HG03039 (cell line): ENCODE measurements around the gene SPDYE2.
"Not testable (repeated sequence)": the region's sequence is repeated elsewhere in the genome, so short reads cannot be mapped to it uniquely, and the experiment has no call there.

Source experiments
- ATAC-seq: cut with Tn5 transposase; IDR thresholded peaks from one replicate; pipeline ENCODE4 v1.9.1; 2021; ENCODE audit warnings: mild to moderate bottlenecking, moderate library complexity; ENCODE audit not compliant: unreplicated experiment

The SPDYE2 gene, protein sequence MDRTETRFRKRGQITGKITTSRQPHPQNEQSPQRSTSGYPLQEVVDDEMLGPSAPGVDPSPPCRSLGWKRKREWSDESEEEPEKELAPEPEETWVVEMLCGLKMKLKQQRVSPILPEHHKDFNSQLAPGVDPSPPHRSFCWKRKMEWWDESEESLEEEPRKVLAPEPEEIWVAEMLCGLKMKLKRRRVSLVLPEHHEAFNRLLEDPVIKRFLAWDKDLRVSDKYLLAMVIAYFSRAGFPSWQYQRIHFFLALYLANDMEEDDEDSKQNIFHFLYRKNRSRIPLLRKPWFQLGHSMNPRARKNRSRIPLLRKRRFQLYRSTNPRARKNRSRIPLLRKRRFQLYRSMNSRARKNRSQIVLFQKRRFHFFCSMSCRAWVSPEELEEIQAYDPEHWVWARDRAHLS

DNA sequence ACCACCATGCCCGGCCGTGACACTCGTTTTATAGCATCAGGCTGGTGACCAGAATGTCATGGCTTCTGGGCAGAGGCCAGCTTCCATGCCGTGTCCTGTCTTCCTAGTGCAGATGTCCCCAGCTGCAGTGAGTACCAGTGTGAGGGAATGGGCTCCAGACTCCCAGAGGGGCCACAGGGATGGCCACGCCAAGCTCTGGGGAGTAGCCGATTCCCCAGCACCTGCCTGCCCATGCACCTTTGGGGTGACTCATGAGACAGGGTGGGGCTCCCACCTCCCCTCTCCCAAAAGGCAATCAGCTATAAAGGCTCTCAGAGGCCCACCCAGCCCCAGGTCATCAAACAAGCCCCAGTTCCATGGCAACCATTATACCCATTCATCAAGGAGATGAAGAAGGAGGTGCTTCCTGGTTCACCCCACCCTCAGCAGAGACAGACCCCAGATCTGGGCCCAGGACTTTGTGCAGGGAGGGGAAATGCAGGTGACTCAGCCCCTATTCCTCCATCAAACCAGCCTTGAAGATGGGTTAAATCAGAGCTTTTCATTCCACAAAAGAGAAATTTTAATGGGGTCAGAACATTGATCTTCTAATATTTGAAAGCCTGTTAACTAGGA lies at the start of gene SPDYE2:
Gene SPDYE2, plus strand, starts transcription at position 419 of the 615 bp plus-strand sequence. CDS start 2,030 bp downstream, outside the sequence.
- not testable (repeated sequence) for ATAC-seq

DNA sequence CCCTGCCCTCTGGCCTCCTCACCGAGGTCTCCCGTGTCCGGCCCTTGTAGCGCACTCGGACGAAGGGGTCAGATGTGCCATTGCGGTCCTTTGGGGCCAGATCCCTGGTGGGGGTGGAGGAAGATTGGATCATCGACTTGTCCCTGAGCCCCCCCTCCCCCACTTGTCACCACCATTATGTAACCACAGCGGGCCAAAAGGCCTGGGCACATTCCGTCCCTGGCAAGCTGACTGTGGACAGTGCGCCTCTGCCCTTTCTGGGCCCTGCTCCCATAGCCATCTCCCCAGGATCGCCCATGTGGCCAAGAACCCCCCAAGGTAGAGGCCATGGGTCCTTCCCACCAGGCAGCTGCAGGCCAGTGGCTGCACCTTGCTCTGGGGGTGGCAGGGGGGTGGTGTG lies 47.9 kb upstream of the SPDYE2 start:
- not testable (repeated sequence) for ATAC-seq

DNA sequence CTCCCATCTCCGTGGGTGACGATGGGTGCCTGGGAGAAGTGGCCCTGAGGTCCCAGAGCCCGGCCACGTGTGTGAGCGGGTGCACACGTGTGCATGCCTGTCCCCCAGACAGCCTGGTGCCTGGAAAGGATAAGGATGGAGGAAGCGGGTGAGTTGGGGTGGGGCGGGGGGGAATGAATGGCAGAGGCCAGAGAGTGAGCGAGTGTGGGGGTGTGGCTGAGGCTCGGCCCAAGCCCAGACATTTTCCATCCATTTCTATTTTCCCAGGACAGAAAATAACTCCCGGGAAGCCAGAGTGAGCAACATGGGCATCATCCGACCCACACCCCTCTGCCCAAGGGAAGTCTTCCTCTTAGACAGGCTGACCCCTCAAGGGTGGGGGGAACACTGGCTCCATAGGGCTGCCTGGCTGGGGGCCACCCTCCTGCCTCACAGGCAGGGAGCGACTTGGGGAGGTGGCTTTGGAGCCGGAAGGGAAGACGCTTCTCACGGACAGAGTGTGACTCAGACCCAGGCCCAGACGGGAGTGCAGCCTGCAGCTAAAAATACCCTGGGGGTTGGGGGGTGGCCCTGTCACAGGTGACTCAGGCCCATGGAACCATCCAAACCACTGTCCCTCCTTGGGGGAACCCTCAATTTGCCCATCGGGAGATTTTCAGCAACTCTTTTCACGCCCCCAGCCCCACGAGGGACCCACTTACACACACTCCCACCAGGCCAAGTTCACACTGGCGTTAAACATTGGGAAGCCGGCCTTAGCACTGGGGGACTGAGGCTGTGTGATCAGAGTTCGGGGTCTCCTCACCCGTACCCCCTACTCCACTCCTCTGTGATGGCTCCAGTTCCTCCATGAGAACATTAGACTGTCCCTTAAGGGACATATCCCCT lies 45.5 kb upstream of the SPDYE2 start:
- not testable (repeated sequence) for ATAC-seq

DNA sequence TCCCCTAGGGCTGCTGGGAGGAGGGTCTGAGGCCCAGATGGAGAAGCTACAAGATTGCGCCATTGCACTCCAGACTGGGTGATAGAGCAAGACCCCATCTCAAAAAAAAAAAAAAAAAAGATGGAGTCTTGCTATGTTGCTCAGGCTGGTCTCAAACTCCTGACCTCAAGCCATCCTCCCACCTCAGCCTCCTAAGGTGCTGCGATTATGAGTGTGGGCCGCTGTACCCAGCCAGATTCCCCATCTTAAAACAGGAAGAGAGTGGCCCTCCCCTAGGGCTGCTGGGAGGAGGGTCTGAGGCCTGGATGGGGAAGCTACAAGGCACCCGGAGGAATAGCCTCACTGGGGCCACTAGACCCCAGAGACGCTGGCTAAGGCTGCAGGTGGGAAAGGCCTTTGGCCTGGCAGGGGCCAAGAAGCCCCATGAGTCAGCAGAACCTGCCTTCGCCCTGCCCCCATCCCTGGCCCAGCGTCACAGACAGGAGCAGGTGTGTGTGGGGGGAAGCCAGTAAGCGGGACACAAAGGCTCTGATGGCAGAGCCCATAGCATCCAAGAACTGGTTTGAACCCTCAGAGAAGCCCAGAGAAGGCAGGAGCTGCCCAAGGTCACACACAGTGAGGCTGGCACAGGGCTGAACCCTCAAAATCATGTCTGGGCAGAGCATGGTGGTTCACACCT lies 43.5 kb upstream of the SPDYE2 start:
- ATAC-seq: not testable (repeated sequence)

DNA sequence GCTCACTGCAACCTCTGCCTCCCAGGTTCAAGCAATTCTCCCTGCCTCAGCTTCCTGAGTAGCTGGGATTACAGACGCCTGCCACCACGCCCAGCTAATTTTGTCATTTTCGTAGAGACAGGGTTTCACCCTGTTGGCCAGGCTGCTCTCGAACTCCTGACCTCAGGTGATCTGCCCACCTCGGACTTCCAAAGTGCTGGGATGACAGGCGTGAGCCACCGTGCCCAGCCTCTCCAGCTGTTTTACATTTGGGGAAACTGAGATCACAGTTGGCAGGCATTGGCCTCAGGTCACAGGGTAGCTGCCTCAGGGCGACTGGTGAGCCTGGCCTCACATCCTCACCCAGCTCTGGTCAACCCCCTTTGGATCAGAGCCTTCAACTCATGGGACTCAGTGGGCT lies 40.5 kb upstream of the SPDYE2 start:
- not testable (repeated sequence) for ATAC-seq

DNA sequence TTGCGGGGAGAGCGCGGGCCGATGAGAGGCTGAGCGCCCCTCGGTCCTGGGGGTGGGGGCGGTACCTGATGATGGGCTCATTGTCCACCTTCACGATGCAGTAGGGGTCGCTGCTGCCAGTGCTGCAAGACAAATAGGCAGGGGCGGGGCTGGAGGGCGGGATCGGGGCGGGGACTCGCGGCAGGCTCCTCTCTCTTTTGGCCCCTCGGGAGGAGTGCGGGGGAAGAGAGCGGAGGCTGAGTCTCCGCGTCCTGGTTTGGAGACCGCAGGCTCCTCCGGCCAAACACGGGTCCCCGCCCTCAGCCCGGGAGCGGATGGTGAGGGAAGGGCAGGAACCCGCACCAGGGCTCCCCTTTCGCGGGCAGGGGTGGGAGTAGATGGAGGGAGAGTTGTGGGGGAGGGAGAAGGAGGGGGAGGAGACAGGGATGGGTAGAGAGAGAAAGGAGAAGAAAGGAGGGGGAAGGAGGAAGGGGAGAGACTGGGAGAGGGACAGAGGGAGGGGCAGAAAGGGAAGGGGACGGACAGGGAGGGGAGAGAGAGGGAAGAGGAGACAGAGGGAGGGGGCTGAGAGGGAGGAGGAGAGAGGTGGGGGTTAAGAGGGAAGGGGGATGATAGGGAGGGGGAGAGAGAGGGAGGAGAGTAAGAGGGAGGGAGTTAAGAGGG lies 39.0 kb upstream of the SPDYE2 start:
- not testable (repeated sequence) for ATAC-seq

DNA sequence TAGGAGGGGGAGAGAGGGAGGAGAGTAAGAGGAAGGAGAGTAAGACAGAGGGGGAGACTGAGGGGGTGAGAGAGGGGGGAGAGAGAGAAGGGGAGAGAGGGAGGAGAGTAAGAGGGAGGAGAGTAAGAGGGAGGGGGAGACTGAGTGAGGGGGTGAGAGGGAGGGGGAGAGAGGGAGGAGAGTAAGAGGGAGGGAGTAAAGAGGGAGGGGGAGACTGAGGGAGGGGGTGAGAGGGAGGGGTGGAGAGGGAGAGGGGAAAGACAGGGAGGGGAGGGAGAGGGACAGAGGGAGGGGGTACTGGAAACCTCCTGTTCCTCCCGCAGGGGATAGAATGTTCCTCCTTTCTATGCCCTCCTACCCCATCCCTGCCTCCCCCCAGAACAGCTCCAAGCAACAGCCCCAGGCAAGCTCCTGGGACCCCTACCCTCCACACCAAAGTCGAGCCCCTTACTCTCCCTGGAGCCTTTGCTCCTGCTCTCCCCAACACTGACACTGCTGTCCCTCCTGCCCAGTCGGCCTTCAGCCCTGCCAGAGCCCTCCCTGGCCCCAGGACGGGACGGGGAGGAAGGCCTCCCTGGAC lies 38.3 kb upstream of the SPDYE2 start:
- not testable (repeated sequence) for ATAC-seq

DNA sequence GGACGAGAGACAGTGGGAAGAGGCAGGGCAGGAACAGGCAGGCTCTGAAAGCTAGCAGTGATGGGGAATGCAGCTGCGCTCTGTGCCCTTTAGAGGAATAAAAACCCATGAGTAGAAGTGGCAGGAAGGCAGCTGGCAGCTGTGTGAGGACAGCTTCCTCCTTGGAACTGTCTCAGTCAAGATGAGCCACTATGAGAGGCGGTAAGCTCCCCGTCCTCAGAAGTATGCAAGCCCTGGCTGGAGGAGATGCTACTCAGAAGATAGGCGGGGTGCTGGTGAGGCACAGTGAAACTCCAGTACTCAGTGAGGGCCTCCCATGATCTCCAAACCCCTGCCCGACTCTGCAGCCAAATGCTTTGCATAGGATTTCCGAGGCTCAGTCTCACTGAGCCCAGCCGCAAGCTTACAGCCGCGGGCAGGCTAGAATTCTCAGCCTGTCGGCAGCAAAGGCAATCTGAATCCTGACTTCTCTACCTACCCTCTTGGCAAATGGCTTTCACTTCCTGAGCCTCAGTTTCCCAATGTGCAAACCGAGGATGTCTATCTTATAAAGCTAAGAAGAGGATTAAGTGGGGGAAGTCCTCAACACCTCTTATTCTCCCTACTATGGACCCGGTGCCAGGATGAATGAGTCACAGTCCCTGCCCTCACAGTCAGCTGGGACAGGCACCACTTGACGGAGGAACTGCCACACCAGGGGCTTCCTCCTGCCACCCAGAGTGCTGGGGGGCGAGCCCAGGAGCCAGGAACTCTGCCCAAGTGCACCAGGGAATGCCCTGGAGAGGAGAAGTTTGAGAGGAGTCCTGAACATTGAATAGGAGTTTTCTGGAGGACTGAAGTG lies 35.9 kb upstream of the SPDYE2 start:
- peak; percentile 51 for ATAC-seq

DNA sequence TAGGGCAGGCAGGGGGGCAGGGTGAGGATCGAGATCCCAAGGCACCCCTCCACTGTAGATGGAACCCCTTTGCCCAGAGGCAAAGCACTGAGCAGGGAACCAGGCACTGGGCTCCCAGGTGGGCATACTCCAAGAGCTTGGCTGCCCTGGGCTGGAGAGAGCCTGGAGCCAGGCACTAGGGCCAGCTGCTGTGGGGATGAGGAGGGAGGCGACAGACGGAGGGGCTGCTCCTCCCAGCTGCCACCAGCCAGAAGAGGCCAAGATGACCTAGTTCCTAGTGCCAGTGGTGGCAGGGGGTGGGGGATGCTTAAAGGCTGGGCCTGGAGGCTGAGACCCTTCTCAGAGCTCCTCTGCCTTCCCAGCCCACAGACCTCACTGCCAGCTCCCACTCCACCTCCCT lies 35.1 kb upstream of the SPDYE2 start:
- ATAC-seq: not testable (repeated sequence)

DNA sequence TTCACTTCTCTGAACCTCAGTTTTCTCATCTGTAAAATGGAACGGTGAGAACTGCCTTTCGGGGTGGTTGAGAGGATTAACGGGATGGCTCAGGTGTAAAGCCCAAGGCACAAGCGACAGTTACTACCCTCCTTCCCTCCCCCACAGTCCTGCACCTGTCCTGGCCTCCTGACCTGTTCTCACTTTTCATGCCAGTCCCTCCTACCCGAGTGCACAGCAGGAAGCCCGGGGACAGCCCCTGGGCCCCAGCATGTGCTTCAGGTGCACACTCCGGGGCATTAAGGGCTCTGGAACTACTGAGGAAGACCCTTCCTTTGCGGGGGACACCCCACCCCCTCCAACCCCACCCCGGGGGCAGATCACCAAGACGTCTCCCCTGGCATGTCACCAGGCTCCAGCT lies 34.1 kb upstream of the SPDYE2 start:
- not testable (repeated sequence) for ATAC-seq

DNA sequence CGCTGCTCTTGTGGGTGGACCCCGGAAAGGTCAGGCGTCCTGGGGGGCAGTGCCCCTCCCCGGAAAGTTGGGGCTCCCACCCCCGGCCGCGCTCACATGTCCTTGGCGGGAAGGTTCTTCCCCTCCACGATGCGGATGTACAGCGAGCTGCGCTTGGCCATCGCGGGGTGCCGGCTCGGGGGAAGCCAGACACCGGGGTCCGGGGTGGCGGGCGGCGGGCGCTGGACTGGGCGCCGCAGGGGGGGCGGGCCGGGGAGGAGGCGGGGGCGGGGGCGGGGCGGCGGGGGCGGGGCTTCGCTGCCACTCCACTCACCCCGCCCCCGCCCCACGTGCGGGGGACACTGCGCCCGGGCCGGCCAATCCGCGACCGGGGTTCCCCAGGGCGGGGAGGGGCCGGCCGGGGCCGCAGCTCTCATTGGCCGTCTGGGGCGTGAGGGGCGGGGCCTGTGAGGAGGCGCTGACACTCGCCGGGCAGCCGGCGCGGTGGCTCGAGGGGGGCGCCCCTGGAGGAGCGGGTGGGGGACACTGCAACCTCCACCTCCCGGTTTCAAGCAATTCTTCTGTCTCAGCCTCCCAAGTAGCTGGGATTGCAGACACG lies 33.4 kb upstream of the SPDYE2 start, which contains the start of gene RASA4B:
Gene RASA4B, minus strand, starts transcription at position 228 of the 598 bp plus-strand sequence. Its CDS starts 67 bp downstream, at position 161.
- ATAC-seq: peak; percentile 78

DNA sequence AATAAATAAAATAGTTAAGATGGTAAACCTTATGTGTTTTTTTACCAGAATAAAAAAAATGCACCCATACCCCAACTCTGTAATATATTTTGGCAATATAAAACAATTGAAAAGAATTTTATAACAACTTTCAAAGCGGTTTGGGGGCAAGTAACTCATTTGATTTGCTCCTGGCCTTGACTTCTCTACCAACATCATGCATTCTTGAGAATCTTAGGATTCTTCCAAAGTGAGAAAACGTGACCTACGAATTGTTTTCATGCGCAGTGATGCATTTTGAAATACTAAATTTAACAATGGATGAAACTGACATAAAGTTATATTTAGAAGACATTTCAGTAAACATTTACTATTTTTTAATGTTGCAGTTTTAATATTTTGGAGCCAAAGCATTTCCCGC lies 30.2 kb upstream of the SPDYE2 start:
- not testable (repeated sequence) for ATAC-seq

DNA sequence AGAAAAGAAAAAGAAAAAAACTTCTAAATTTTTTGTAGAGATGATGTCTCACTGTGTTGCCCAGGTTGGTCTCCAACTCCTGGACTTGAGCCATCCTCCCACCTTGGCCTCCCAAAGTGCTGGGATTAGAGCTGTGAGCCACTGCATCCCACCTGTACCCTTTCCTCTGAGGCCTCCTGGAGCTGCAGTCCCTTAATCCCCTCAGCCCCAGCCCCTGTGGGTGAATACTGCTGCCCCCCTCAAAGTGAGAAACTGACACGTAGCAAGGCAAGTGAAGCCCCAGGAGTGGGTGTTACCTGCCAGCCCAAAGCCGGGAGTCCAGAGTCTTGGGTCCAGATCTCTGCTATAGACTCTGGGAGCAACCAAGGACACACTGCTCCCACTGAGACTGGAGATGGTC lies 26.2 kb upstream of the SPDYE2 start:
- ATAC-seq: not testable (repeated sequence)

DNA sequence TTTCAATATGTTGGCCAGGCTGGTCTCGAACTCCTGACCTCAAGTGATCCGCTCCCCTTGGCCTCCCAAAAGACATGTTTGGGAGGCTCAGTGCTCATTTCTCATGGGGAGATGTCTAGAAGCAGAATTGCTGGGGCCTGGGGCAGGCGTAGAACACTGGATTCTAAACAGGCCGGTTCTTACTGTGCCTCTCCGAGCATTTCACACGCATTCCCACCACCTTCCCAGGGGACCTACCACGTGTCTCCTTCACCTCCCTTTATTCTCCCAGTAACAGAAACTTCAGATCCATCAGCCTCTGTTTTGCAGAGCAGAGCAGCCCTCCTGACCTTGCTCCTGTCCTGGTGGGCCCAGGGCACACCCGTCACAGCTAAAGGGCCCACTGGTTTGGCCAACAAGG lies 23.8 kb upstream of the SPDYE2 start:
- not testable (repeated sequence) for ATAC-seq

DNA sequence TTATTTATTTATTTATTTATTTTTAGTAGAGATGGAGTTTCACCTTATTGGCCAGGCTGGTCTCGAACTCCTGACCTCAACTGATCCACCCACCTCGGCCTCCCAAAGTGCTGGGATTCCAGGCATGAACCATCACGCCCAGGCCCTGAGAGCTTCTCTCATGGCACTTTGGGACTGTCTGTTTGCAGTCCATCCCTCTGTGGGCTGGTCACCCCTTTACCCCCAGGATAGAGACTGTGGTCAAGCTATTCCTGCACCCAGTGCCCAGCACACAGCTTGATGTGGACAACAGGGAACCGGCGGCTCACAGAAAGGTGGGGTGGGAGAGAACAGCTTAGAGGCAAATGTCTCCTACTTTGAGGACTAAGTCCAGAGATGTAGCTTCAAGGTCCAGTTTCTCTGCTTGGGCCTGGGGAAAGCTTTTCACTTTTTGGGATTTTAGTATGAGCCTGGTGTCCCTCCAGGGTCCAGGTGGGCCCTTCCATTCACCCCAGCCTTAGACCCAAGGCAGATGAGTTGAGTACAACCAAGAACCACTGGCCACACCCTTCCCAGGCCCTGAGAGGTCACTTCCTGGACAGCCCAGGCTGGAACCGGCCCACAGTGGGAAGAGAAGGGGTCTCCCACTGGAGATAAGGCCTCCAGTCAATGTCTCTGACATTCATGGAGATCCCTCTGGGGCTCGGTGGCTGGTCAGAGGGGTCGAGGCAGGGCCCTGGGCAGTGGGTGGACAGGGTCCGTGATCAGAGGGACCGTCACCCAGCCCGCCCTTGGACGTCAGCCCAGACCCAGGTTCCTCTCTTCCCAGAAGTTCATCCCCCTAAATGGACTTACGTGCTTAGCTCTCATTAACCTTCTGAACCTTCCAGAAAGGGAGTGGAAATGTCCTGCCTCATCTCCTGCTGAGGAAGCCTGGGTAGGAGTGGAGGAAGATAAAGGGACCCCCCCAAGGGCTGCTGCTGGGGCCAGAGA lies 22.9 kb upstream of the SPDYE2 start:
- ATAC-seq: not testable (repeated sequence)

DNA sequence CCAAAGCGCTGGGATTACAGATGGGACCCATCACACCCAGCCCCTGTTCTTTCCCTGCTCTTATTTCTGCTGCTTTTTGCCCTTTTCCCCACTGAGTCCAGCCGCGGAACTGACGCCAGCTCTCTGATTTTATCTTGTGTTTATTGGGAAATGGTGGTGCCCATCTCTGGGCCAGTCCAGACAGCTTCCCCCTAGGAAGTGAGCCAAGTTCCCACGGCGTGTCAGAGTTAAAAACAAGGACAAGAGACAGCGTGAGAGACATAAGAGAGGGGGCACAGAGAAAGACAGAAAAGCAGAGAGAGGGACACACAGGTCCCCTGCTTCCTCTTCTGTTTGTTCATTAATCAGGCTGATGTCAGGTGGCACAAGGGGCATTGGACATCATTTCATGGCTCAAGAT lies 19.4 kb upstream of the SPDYE2 start:
- ATAC-seq: not testable (repeated sequence)

DNA sequence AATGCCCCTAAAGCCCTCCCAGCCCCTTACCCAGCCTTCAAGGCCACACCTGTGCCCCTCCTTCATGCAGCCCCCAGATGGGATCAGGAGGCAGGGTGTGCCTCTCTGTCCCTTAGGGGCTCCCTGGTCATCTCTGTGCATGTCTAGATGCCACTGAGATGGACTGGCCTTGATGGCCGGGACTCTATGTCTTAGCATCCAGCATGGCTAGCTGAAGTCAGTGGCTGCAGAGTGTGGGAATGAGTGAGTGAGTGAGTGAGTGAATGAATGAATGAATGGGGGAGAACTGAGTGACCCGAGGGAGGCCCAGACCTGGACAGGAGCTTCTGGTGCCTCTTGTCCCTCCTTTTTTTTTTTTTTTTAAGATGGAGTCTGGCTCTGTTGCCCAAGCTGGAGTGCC lies 18.9 kb upstream of the SPDYE2 start:
- not testable (repeated sequence) for ATAC-seq
